Activated CD4-positive, CD25-positive, alpha-beta regulatory T cell treated with anti-CD3 and anti-CD28 coated beads, Interleukin-2, amount 50 U/mL, for 72 hours (primary cell): ENCODE data around the gene KIRREL1.

Experiments
- DNase-seq: peaks from one replicate; pipeline ENCODE4 v3.0.0; 2021

The KIRREL1 gene

GRCh38 chr1:158007667-158008386 is 14.4 kb downstream of the KIRREL1 start:
- DNase-seq, result no peak

GRCh38 chr1:158008630-158009029 is 15.2 kb downstream of the KIRREL1 start:
- no peak for DNase-seq

GRCh38 chr1:158011714-158012113 is 18.3 kb downstream of the KIRREL1 start:
- no peak for DNase-seq

GRCh38 chr1:158013840-158014730 is 20.6 kb downstream of the KIRREL1 start:
- DNase-seq, result no peak

- DNase-seq, result no peak
Observed at GRCh38 chr1:158014731-158015320, 21.4 kb downstream of the KIRREL1 start.

GRCh38 chr1:158016651-158017335 is 23.3 kb downstream of the KIRREL1 start:
- no peak for DNase-seq

- DNase-seq, result no peak
Observed at GRCh38 chr1:158017800-158018595, 24.6 kb downstream of the KIRREL1 start.

- no peak for DNase-seq
Observed at GRCh38 chr1:158019171-158019868, 25.9 kb downstream of the KIRREL1 start.

GRCh38 chr1:158020259-158020885 is 26.9 kb downstream of the KIRREL1 start:
- no peak for DNase-seq

GRCh38 chr1:158020886-158021620 is 27.6 kb downstream of the KIRREL1 start:
- DNase-seq, result no peak

- DNase-seq, result no peak
Observed at GRCh38 chr1:158021721-158022120, 28.3 kb downstream of the KIRREL1 start.

- no peak for DNase-seq
Observed at GRCh38 chr1:158022554-158023312, 29.3 kb downstream of the KIRREL1 start.

GRCh38 chr1:158024737-158025136 is 31.3 kb downstream of the KIRREL1 start:
- no peak for DNase-seq

- DNase-seq, result no peak
Observed at GRCh38 chr1:158025576-158026230, 32.3 kb downstream of the KIRREL1 start.

- no peak for DNase-seq
Observed at GRCh38 chr1:158026651-158027050, 33.2 kb downstream of the KIRREL1 start.

- no peak for DNase-seq
Observed at GRCh38 chr1:158027508-158027907, 34.1 kb downstream of the KIRREL1 start.

- no peak for DNase-seq
Observed at GRCh38 chr1:158028969-158029368, 35.5 kb downstream of the KIRREL1 start.

GRCh38 chr1:158035014-158035413 is 41.6 kb downstream of the KIRREL1 start:
- no peak for DNase-seq

GRCh38 chr1:158035976-158036583 is 42.6 kb downstream of the KIRREL1 start:
- no peak for DNase-seq
